Measurements from ENCODE around the gene PGGHG.
"Not testable (repeated sequence)": the region's sequence is repeated elsewhere in the genome, so short reads cannot be mapped to it uniquely, and the experiment has no call there.

The PGGHG gene

GRCh38 chr11:316031-316701 is 27.2 kb downstream of the PGGHG start:
- no peak for DNase-seq

- DNase-seq: no peak
Measured at GRCh38 chr11:316891-317301, 28.0 kb downstream of the PGGHG start.

DNA sequence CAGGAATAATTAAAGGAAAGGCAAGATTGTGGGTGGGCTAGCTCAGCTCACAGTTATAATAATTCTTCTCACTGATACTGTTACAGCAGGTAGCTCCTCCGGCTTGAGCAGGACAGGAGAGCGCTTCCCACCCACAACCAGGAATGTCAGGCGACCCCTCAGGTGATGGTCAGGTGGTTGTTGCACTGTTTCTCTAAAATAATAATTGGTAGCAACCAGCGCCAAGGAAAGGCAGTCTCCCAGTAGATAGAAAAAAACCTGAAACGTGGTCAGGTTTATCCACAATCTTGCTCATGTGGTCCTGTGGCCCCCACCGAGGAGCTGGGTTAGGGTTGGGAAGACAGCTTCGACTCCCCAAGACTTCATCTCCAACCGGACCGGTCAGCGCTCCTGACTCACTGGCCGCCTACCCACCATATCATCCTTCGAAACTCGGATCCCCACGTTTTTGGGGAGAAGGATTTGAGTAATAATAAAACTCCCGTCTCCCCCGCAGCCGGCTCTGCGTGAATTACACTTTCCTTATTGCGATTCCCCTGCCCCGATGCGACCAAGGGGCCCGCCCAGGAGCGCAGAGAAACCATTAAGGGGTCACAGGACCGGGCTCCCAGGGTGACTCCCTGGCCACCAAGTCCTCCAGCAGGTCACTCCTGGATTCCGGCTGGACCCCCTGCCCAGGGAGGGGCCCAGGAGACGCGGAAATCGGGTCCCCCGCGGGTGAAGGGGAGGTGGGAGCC is 28.9 kb downstream of the PGGHG start:
- DNase-seq: not testable (repeated sequence)

- DNase-seq: not testable (repeated sequence)
Measured at GRCh38 chr11:318405-319120, 29.6 kb downstream of the PGGHG start.

- DNase-seq: not testable (repeated sequence)
Measured at GRCh38 chr11:319121-319887, 30.4 kb downstream of the PGGHG start.

GRCh38 chr11:319888-320273 is 31.0 kb downstream of the PGGHG start:
- not testable (repeated sequence) for DNase-seq

DNA sequence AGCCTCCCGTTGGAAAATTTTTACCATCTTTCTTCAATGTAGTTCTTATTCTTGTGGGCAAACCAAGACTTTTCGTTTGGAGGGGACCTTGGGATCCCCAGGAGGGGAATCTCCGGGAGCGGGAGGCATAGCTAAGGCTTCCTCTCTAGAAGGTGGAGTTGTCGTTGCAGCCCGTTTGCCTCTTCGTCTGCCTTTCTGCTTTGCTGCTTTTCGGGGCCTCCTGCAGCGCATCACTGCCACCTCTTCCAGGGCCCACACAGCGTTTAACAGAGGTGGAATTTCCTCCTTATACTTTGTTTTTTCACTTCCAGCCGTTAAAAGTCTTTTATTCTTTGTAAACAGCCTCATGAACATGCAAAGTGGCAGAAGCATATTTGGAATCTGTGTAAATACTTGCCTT is 35.2 kb downstream of the PGGHG start:
- DNase-seq: no peak

DNA sequence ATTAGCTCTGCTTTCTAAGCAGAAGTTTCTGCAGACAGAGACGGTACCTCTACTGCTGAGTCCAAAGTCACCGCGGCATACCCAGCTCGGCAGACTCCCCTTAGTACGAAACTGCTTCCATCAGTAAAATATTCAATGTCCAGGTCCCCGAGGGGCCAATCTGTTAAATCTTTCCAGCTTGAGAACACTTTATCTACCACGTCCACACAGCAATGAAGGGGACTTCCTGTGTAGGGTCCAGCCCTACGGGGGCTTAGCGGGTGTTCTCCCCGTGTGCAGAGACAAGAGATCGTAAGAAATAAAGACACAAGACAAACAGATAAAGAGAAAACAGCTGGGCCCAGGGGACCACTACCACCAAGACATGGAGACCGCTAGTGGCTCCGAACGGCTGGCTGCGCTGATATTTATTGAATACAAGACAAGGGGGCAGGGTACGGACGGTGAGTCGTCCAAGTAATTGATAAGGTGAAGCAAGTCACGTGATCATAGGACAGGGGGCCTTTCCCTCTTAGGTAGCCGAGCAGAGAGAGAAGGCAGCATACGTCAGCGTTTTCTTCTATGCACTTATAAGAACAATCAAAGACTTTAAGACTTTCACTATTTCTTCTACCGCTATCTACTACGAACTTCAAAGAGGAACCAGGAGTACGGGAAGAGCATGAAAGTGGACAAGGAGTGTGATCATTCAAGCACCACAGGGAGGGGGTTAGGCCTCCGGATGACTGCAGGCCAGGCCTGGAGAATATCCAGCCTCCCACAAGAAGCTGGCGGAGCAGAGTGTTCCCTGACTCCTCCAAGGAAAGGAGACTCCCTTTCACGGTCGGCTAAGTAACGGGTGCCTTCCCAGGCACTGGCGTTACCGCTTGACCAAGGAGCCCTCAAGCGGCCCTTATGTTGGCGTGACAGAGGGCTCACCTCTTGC is 35.9 kb downstream of the PGGHG start:
- not testable (repeated sequence) for DNase-seq

DNA sequence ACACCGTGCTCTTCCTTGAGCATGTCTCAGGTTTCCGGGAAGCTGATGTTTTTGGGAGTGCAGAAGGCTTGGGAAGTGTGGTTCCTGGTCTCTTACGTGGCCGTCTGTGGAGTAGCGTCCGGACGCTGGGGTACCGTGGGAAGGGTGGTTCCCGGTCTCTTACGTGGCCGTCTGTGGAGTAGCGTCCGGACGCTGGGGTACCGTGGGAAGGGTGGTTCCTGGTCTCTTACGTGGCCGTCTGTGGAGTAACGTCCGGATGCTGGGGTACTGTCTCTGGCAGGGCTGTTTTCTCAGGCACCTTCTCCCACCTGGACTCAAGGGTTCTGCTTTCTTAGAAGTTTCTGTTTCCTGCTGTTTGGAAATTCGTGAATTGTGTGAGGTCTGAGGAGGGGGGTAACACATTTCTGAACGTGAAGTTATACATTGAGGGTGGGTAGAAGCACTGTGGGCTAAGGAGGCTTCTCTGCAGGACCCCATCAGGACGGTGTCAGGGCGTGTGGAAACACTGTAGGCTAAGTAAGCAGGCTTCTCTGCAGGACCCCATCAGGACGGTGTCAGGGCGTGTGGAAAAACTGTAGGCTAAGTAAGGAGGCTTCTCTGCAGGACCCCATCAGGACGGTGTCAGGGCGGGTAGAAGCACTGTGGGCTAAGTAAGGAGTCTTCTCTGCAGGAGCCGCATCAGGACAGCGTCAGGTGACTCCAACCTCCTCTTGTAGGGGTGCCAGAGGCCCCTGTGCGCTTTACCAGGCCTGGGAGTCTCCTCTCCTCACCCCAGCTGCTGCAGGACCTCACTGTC is 37.1 kb downstream of the PGGHG start:
- no peak for DNase-seq

DNA sequence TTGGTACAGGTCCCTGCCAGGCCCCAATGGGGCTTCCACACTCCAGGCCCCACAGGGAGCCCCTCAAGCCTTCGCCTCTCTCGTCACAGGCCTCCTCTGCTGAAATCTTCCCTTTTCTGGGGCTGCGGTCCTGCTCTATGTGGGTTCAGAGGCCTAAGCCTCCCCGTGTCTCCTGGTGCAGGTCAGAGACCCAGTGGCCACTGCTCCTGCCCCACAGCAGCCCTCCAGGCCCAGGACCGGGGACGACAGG is 37.6 kb downstream of the PGGHG start:
- no peak for DNase-seq

DNA sequence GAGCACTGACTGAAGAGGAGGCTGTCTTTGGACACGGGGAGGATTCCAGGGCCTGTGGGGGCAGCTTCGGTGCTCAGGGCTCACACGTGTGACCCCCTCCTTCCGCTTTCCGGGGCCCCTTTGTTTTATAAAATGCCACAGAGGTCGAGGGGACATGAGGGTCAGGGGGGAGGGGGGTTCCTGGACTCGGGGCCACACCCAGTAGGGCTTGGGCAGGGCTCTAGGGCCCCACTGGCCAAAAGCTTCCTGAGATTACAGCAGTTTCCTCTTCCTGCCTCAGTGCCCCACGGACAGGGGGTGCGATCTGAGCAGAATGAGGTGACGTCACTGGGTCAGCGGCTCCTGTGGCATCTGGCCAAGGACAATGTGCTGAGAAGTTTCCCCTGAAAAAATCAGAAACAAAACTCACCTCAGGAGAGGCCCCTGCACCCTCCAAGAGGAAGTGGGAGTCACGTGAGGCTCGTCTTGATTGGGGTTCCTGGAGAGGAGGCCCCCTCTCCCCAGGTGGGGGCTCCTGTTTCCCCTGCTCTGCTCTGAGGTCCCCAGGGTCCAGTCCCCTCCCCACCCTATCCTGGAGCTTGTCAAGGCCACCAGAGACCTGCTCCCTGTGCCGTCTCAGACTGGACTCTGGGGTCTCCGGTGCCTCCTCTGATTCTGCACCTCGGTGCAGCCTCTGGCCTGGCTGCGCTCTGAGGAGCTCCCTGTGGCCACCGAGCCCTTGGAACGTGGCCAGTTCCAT is 38.1 kb downstream of the PGGHG start:
- DNase-seq: peak; percentile 47

- DNase-seq: no peak
Measured at GRCh38 chr11:327581-327923, 38.6 kb downstream of the PGGHG start.

DNA sequence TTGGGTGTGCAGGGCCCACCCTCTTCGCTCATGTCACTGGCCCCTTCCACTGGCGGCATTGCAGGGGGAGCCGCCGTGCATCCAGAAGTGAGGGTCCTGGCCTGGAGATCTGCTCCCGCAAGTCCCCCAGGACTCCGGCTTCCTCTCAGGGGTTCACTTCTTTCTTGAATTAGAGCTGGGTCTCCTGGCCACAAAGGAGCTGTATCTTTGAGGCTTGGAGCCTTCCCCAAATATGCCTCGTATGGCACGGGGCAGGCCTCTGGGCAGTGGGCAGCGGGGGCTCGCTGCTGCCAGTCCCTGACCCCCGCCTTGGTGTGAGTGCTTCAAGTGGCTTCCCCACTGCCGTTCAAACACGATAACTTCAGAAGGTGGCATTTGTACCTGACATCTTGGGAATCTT is 39.1 kb downstream of the PGGHG start:
- no peak for DNase-seq

- not testable (repeated sequence) for DNase-seq
Measured at GRCh38 chr11:328516-329100, 39.7 kb downstream of the PGGHG start.

- no peak for DNase-seq
Measured at GRCh38 chr11:329886-330253, 40.9 kb downstream of the PGGHG start.

- no peak for DNase-seq
Measured at GRCh38 chr11:330307-330693, 41.4 kb downstream of the PGGHG start.

- DNase-seq: no peak
Measured at GRCh38 chr11:330694-331357, 41.9 kb downstream of the PGGHG start.

- DNase-seq: no peak
Measured at GRCh38 chr11:331358-332060, 42.6 kb downstream of the PGGHG start.
